Medulla oblongata (tissue), 1 donor: ENCODE results near the gene DHX8.
"Not testable (repeated sequence)": the region's sequence is repeated elsewhere in the genome, so short reads cannot be mapped to it uniquely, and the experiment has no call there.

Experiments used
- DNase-seq: peaks from one replicate; pipeline ENCODE4 v3.0.0-alpha.2; 2015; ENCODE audit errors: extremely low spot score

The DHX8 gene

DNA sequence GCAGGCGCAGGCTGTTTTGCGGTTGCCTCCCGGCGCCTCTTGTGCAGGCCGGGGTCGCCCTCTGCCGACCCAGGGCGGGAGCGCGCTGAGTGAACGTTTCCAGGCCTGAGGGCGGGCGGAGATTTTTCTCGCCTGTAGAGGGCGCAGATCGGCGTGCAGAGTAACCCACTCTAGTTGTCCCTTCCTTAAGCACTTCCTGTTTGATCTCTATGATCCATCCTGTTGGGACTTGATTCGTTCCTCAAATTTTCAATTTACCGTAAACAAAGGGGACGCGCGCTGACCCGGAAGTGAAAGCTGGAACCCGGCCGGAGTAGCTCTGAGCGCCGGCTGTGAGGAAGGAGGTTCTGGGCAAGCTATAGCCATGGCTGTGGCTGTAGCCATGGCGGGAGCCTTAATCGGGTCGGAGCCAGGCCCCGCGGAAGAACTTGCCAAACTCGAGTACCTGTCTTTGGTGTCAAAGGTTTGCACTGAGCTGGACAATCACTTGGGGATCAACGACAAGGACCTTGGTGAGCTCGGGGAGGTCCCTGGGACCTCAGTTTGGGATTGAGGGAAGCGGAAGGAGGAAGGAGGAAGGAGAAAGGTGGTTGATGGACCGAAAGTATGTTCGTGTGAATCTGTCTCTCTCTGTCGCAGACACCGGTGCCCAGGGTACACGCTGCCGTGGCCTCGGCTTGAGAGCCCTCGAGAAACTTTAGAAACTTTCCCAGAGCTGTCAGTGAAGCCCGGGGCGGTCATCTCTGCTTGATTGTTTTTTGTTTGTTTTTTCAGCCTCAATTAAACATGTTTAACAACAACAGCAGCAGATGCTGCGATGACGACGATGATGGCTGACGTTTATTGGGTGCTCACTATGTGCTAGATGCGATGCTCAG, at the start of gene DHX8:
Gene DHX8 (plus strand): TSS at position 302 of the 878 bp plus-strand sequence. CDS start 63 bp downstream, at position 365.
- peak; percentile 99 for DNase-seq

DNA sequence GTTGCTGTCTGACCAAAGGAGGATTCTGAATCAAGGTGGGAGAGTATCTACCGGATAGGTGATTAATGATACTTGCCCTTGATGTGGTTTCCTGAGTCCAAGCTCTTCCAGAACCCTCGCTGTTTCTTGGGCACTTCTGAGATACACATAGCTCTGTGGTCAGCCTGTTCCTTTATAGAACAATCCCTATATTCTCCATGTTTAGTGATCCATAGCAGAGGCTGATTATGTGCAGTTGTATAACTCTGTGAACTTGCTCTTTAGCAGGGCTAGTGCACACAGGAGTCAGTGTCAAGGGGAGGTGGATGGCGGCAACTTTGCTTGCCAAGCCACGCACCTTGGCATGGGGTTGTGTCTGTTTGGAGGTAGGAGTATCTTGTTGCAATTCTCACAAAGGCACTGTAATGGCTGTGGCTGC, 48.9 kb upstream of the DHX8 start:
- no peak for DNase-seq

DNA sequence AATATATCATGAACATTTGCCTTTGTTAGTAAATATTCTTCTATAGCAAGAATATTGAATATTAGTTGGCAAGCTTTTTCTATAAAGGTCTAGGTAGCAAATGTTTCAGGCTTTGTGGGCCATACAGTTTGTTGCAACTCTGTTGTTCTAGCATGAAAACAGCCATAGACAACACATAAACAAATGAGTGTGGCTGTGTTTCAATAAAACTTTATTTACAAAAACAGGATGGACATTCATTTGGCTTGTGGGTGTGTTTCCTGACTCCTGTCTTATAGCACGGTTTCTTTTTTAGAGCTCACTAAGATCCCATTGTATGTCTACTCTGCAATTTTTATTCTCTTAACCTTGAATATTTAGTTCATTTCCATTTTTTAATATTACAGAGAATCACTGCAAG, 46.0 kb upstream of the DHX8 start:
- no peak for DNase-seq

DNA sequence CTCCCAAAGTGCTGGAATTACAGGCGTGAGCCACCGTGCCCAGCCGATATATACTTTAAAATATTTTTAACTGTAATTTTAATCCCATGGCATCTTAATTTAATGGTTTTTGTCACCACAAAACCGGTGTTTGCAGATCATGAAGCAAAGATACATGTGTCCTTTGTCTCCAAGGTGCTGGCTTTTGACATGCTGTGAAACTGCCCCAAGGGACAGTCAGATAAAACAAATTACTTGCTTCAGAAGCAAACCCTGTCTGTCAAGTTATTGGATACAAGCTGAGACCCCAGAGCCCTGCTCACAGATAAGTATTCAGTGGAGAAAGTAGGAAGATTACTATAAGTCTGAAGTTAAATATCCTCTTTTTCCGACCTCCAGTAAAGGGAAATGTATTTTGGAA, 45.1 kb upstream of the DHX8 start:
- no peak for DNase-seq

DNA sequence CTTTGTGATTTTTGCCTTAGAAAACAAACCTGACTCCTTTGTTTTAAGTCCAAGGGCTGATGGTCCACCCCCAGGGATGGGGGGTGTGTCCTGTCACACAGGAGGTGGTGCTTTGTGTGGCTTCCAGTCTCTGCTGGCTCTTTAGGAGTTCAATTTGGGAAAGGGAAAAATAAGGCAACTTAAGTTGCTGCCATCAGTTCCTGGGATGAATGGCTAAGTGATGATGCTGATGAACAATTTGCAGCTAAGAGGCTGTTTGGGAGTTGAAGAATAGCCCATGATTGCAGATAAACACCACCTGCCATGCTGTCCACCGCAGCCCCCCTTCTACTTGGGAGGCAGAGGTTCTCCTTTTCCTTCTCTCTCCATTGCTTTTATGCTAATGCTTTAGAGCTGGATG, 44.7 kb upstream of the DHX8 start:
- no peak for DNase-seq

DNA sequence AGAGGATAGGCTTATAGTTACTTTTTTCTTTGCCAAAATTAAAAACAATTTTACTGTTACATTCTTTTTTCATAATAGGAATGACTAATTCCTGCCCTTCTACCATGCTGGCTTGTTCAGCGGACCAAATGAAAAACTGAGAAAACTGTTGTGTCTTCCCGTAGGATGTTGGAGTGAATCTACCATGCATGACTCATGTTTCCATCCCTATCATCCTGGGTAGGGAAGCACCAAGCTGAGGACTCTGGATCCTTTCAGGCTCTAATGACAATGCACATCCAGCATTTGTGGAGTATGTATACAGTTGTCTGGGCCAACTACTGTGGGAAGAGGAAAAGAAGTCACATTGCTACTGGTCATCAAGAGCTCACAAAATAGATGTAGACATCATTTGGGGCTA, 41.1 kb upstream of the DHX8 start:
- no peak for DNase-seq

DNA sequence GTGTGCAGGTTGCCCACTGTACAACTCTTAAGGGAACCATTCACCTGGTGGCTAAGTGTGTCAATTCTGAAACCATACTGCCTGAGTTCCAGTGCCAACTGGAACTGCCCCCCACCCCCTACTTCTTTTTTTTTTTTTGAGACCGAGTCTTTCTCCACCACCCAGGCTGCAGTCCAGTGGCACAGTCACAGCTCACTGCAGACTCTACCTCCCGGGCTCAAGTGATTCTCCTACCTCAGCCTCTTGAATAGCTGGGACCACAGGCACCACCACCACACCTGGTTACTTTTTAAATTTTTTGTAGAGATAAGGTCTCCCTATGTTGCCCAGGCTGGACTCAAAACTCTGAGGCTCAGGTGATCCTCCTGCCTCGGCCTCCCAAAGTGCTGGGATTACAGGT, 40.4 kb upstream of the DHX8 start:
- DNase-seq: no peak

DNA sequence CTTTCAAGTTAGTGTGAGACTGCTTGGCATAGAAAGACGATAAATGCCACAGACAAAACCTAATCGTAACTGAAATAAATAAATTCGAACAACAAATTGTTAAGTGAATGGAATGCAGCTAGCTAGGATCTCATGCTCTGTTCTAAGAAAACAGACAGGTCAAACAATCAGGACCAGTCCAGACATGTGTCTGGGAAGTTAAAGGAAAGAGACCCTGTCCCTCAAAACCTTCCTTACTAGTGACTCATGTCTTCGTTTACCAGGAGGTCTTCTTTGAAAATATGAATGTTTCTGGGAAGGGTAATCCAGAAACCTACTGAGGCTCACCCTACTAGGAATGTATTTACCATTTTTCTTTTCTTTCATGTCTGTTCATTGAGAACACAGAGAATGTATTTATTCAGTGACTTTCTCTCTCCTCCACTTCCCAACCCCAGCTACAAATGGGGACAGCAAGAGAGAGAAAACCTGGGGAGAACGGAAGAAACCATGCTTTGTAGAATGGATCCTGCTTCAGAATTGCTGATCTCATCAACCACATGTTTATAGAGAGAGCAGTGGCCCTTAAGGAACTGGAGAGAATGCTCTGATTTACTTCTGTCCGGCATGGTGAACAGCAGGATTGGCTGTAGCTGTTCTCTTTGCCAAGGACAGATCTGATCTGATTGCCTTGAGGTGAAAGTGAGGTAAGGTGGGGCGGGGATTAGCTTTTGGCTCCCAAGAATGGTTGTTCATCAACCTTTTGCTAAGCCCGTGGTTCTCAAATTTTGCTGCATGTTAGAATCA, 39.4 kb upstream of the DHX8 start:
- DNase-seq: no peak

DNA sequence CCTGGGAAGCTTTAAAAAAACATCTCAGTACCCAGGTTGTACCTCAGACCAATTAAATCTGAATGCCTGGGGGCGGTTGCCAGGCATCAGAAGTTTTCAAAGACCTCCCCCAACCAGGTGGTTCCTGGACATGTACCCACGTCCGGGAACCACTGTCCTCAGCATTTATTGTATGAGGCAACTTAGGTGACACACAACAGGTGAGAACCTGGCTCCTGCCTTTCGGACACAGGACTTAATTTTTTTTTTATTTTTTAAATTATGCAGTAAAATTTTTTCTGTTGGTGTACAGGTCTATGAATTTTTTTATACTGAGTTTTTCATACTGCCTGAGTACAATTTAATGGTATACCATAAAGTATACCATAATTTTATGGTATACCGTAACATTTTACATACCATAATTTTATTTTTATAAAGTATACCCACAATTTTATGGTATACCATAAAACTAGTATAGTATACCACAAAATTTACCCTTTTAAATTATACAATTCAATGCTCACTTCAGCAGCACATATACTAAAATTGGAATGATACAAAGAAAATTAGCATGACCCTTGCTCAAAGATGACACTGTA, 38.7 kb upstream of the DHX8 start:
- no peak for DNase-seq

DNA sequence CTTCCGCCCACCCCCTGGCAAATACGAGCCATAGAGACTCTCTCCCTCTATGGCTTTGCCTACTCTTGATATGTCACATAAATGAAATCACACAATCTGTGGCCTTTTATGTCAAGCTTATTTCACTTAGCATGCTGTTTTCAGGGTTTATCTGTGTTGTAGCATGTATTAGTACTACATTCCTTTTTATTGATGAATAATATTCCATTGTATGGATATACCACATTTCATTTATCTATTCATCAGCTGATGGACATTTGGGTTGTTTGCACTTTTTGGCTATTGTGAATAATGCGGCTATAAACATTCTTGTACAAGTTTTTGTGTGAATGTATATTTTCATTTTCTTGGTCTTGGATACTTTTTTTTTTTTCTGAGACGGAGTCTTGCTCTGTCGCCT, 37.0 kb upstream of the DHX8 start:
- DNase-seq: no peak

DNA sequence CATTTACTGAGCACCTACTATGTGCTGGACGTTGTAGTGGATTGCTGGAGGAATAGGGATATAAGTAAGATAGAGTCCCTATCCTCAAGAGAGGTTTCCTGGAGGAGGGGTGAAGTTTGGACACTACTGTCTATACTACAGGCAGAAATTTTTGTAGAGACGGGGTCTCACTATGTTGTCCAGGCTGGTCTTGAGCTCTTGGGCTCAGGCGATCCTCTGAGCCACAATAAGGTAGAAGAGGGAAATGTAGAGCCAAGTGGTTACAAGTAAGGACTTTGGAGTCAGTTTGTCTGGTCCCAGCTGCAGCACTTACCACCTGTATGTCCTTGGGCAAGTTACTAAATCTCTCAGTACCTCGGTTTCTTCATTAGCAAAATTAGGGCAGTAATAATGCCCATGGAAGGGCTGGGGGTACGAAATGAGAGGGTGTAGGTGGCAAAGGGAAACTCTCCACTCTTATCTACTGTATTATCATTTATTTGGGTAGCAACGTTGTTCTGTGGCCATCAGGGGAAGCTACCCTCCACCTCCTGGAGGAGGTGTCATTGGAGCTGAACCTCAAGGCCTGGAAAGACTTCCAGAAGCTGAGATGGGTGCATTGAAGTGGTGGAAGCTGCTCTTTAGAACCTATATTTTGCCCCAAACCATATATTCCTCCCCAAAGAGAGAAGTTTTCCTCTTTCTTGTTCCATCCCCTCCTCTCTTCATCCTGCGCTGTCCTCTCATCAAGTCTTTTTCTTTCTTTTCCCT, 34.9 kb upstream of the DHX8 start:
- no peak for DNase-seq

DNA sequence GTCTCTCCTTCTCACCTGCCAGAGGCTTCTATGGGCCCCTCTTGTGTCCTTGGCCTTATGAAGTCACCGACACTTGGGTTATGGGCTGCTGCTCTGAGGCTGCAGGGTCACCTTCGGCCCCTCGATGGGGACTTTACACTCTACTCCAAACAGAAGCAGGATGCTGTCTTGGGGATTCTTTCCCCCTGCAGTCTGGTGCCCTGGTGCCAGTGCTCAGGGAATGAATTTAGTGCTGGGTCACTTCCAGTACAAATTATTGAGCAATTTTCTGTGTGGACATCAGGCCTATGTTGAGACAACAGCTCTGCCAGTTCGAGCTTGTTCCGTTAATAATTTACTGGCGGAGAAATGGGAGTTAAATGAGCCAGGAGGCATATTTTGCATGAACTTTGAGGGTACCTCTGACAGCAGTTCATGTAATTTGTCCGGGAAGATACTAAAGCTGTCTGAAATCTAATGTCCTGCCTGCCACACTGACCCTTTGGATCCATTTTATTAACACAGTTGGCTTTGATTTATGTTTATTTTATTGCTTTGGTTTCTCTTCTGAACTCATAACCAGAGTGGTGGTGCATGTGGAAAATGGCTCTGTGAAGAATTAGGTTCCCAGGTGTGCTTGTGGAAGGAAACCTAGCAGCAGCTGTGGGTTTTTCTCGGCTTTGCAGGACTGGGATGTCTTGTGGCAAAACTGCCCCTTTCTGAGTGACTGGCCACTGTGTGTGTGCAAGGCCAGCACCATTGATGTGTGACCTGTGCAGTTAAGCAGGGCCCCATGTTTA, 34.1 kb upstream of the DHX8 start:
- no peak for DNase-seq

DNA sequence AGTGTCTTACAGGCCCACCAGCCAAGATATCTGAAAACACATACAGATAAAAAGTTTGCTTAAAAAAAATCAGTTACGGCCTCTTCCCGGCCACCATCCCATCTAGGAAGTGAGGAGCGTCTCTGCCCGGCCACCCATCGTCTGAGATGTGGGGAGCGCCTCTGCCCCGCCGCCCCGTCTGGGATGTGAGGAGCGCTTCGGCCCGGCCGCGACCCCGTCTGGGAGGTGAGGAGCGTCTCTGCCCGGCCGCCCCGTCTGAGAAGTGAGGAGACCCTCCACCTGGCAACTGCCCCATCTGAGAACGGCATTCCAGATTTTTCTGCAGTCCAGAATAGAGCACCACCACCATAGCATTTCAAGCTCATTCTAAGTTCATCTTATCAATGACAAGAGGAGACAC, 33.0 kb upstream of the DHX8 start:
- DNase-seq: not testable (repeated sequence)

DNA sequence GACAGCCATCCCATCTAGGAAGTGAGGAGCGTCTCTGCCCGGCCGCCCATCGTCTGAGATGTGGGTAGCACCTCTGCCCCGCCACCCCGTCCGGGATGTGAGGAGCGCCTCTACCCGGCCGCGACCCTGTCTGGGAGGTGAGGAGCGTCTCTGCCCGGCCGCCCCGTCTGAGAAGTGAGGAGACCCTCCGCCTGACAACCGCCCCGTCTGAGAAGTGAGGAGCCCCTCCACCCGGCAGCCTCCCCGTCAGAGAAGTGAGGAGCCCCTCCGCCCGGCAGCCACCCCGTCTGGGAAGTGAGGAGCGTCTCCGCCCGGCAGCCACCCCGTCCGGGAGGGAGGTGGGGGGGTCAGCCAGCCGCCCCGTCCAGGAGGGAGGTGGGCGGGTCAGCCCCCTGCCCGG, 32.0 kb upstream of the DHX8 start:
- DNase-seq: not testable (repeated sequence)

DNA sequence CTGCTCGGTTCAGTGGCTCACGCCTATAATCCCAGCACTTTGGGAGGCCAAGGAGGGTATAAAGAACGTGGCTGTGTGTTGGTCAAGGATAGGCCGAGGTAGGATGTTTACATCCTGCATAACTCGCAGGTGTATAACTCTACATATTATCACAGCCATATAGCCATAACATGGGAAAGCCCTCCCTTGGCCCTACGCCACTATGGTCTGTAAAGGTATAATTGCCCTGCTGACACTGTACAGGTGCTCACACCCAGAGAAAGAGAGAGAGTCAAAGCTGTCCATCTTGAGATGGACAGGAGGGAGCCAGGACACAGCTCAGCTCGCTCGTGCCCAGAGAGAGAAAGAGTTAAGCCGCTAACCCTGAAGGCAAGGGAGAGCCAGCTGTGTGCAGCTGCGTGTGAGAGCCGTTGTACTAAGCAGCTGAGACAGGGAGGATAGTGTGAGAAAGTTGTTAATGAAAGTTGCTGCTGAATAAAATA, 30.4 kb upstream of the DHX8 start:
- no peak for DNase-seq

DNA sequence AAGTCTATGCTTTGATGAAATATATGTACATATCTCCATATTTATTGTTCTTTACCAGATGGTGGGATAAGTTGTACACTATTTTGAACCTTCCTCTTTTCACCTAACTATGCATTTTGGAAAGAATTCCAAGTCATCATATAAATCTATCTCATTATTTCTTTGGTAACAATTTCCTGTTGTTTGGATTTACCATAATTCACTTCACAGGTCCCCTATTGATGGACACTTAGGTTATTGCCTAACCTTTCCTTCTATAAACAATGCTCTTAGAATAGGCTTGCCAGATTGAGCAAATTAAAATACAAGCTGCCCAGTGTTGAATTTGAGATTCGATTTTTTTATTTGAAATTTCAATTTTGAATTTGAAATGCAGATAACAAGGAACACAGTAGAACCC, 28.9 kb upstream of the DHX8 start:
- no peak for DNase-seq

DNA sequence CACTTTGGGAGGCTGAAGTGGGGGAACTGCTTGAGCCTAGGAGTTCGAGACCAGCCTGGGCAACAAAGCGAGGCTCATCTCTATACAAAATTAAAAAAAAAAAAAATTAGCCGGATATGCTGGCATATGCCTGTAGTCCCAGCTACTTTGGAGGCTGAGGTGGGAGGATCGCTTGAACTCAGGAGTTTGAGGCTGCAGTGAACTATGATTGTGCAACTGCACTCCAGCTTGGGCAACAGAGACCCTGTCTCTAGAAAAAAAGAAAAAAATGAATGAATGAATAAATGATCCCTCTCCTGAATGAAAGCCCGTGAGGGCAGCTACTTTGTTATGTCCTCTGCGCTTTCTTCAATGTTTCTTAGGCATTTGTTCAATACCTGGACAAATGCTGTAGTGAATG, 27.7 kb upstream of the DHX8 start:
- no peak for DNase-seq

DNA sequence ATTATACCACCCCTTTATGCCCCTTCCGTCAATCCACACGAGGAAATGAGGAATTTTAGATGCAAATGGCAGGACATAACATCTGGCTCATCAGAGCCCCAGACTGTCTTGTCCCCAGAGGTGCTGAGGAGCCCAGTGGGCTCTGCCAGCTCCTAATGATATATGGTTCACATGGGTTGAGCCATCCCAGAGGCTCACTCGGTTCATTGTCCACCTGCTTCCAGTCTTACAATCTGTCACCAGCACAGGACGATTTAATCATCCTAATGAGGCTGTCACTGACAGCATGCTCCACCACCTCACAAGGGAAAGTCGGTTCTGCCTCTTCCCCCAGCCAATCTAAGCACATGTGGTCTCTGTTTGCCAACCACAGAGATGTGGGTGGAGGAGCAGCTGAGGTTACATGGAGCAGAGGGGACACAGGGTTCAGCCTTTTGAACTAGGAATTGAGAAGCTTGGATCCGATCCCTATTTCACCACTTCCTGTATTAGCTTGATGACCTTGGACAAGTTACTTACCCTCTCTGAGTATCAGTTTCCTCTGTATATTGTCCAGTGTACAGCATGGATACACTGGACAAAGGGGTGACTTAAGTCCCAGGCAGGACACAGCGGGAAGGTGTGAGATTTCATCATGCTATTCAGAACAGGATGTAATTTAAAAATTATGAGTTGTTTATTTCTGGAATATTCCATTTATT, 27.0 kb upstream of the DHX8 start:
- no peak for DNase-seq

DNA sequence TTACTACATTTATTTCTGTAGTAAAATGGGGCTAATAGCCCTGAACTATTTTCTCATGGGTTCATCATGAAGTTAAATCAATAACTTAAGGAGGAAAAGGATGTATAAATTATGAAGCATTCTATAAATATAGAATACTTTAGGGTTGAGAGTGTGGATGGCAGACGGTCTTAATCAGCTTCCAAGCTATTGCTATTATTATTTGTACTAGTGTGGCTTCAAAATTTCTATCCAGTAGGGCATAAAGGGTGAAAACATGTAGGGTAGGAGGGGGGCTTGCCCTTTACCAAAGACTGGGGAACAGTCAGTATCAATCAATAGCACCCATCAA, 26.4 kb upstream of the DHX8 start:
- DNase-seq: no peak

DNA sequence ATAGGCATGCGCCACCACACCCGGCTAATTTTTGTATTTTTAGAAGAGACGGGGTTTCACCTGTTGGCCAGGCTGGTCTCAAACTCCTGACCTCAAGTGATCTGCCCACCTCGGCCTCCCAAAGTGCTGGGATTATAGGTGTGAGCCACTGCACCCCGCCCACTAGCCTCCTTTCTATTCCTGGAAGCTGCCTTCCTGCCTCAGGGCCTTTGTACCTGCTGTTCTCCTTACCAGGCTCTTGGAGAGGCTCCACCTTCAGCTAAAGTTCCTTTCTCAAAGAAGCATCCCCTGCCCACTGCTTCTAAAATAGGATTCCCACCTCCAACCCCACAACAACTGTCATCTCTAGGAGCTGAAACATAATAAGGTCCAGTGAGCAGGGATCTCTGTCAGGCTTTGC, 23.9 kb upstream of the DHX8 start:
- DNase-seq: not testable (repeated sequence)

DNA sequence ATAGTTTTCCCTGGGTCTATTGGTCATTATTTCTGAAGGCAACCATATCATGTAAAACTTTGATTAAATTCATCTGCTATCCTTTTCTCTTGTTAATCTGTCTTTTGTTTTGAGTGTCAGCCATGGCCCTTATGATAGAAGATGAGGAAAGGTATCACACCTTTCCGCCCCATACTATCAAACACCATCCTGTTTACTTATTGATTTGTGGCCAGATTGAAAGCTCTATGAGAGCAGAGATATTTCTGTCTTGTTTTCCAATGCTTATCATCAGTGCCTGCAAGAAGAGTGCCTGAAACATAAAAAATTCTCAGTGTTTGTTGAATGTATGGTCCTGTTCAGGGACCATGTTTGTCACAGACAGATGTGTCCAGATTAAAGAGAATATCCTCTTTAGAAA, 22.6 kb upstream of the DHX8 start:
- DNase-seq: no peak
